MM.1S (cell line): ENCODE results near the gene SUSD4.

Experiments used
- DNase-seq: peaks from one replicate; pipeline ENCODE4 v3.0.0-alpha.2; 2015
- H2AFZ ChIP-seq: fragments of 300-600 bp; sonication (generic); 2 replicates; pipeline ENCODE4 v1.6.0; 2016; ENCODE audit warnings: antibody characterized with exemption, low read length
- H3F3A ChIP-seq: fragments of 300-600 bp; sonication (generic); 2 replicates; pipeline ENCODE4 v1.6.1; 2016; ENCODE audit warnings: mild to moderate bottlenecking, antibody characterized with exemption, low read length, moderate library complexity, mixed read lengths; ENCODE audit not compliant: insufficient read depth
- H3K27ac ChIP-seq: fragments of 300-600 bp; sonication (generic); 2 replicates; pipeline ENCODE4 v1.5.1; 2016; ENCODE audit warnings: mild to moderate bottlenecking, low read length
- H3K27me3 ChIP-seq: fragments of 300-600 bp; sonication (generic); replicated peaks from 2 replicates; pipeline ENCODE4 v1.6.0; 2016; ENCODE audit warnings: low read length; ENCODE audit not compliant: insufficient read depth
- H3K36me3 ChIP-seq: fragments of 300-600 bp; sonication (generic); replicated peaks from 2 replicates; pipeline ENCODE4 v1.6.1; 2016; ENCODE audit warnings: mild to moderate bottlenecking, low read length, mixed read lengths; ENCODE audit not compliant: insufficient read depth
- H3K4me1 ChIP-seq: fragments of 300-600 bp; sonication (generic); 2 replicates; pipeline ENCODE4 v1.6.1; 2016; ENCODE audit warnings: low read length, mixed read lengths
- H3K4me2 ChIP-seq: fragments of 300-600 bp; sonication (generic); 2 replicates; pipeline ENCODE4 v1.6.0; 2016; ENCODE audit warnings: low read depth, low read length
- H3K4me3 ChIP-seq: fragments of 300-600 bp; sonication (generic); 2 replicates; pipeline ENCODE4 v1.5.1; 2016; ENCODE audit warnings: low read length, mixed read lengths
- H3K79me2 ChIP-seq: fragments of 300-600 bp; sonication (generic); 2 replicates; pipeline ENCODE4 v1.6.1; 2016; ENCODE audit warnings: mixed run types, low read length, mixed read lengths
- H3K9ac ChIP-seq: fragments of 300-600 bp; sonication (generic); 2 replicates; pipeline ENCODE4 v1.6.1; 2016; ENCODE audit warnings: low read length, mixed read lengths
- H3K9me2 ChIP-seq: fragments of 300-600 bp; sonication (generic); replicated peaks from 2 replicates; pipeline ENCODE4 v1.6.1; 2016; ENCODE audit warnings: mild to moderate bottlenecking, low read length, mixed read lengths; ENCODE audit not compliant: insufficient read depth
- H3K9me3 ChIP-seq: fragments of 300-600 bp; sonication (generic); replicated peaks from 2 replicates; pipeline ENCODE4 v1.6.1; 2016; ENCODE audit warnings: mild to moderate bottlenecking, low read length, mixed read lengths; ENCODE audit not compliant: insufficient read depth
- H4K20me1 ChIP-seq: fragments of 300-600 bp; sonication (generic); 2 replicates; pipeline ENCODE4 v1.6.1; 2016; ENCODE audit warnings: mild to moderate bottlenecking, low read length, moderate library complexity, mixed read lengths; ENCODE audit not compliant: insufficient read depth
- EZH2 ChIP-seq: fragments of 300-600 bp; sonication (generic); optimal IDR thresholded peaks from 2 replicates; pipeline ENCODE3; 2017; ENCODE audit warnings: low read depth, mild to moderate bottlenecking, antibody characterized with exemption, low read length, mixed read lengths
- EZH2phosphoT487 ChIP-seq: fragments of 300-600 bp; sonication (generic); IDR thresholded peaks from 2 replicates; pipeline ENCODE4 v1.6.1; 2018; ENCODE audit warnings: antibody characterized with exemption, low read length
- TF ChIP-seq, protein P1 (sequence below): fragments of 300-600 bp; sonication (generic); IDR thresholded peaks from 2 replicates; pipeline ENCODE4 v1.5.1; 2016; ENCODE audit warnings: antibody characterized with exemption, low read length, mixed read lengths

The SUSD4 gene

GRCh38 chr1:223246476-223247112, 117.4 kb downstream of the SUSD4 start:
- H3K79me2 ChIP-seq = no peaks in the 10 kb centered on the region
- no peak overlapping the region for H3K9ac ChIP-seq
- no peak overlapping the region for H2AFZ ChIP-seq
- H3K9me3 ChIP-seq = no peaks in the 10 kb centered on the region
- peaks cover 12% of the 10 kb centered on the region; the same call in 1 of the 2 replicates for H3K27me3 ChIP-seq
- no peak for DNase-seq
- no peak overlapping the region for H3K4me3 ChIP-seq
- no peaks in the 10 kb centered on the region for H3K9me2 ChIP-seq
- peaks cover 19% of the 10 kb centered on the region for H3F3A ChIP-seq
- H4K20me1 ChIP-seq = no peaks in the 10 kb centered on the region
- no peak overlapping the region for H3K4me2 ChIP-seq
- peaks cover 25% of the 10 kb centered on the region for H3K4me1 ChIP-seq
- no peaks in the 10 kb centered on the region for H3K36me3 ChIP-seq
- no peak for TF ChIP-seq EZH2
- TF ChIP-seq EZH2phosphoT487 = no peak
- TF ChIP-seq, protein P1, sequence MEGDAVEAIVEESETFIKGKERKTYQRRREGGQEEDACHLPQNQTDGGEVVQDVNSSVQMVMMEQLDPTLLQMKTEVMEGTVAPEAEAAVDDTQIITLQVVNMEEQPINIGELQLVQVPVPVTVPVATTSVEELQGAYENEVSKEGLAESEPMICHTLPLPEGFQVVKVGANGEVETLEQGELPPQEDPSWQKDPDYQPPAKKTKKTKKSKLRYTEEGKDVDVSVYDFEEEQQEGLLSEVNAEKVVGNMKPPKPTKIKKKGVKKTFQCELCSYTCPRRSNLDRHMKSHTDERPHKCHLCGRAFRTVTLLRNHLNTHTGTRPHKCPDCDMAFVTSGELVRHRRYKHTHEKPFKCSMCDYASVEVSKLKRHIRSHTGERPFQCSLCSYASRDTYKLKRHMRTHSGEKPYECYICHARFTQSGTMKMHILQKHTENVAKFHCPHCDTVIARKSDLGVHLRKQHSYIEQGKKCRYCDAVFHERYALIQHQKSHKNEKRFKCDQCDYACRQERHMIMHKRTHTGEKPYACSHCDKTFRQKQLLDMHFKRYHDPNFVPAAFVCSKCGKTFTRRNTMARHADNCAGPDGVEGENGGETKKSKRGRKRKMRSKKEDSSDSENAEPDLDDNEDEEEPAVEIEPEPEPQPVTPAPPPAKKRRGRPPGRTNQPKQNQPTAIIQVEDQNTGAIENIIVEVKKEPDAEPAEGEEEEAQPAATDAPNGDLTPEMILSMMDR = no peak
- no peak overlapping the region for H3K27ac ChIP-seq

DNA sequence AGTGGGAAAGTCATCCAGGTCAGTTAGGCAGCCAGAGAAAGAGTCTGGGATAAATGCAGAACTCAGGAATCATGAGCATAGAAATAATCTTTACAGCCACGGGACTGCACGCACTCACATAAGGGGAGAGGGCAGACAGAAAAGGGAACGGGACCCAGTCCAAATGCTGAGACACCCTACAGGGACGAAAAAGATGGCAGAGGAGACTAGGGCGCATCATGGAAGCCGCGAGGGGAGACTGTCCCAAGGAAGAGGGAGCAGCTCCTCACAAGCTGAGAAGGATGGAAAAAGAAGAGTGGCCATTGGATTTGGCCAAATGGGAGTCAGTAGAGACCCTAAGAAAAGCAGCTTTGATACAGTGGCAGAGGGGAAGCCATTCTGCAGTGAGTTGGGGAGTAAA, 118.0 kb downstream of the SUSD4 start:
- TF ChIP-seq EZH2 (no peak), EZH2phosphoT487 (no peak)
- TF ChIP-seq, protein P1 = no peak
- Histone ChIP-seq H4K20me1 (no peaks in the 10 kb centered on the region), H3F3A (peaks cover 19% of the 10 kb centered on the region), H3K36me3 (no peaks in the 10 kb centered on the region), H3K9me2 (no peaks in the 10 kb centered on the region), H3K27ac (no peak overlapping the region), H3K79me2 (no peaks in the 10 kb centered on the region), H3K4me2 (no peak overlapping the region), H3K4me1 (peaks cover 25% of the 10 kb centered on the region), H3K27me3 (peaks cover 12% of the 10 kb centered on the region; the same call in 1 of the 2 replicates), H3K9me3 (no peaks in the 10 kb centered on the region), H3K4me3 (no peak overlapping the region), H2AFZ (no peak overlapping the region), H3K9ac (no peak overlapping the region)
- no peak for DNase-seq

- peaks cover 25% of the 10 kb centered on the region for H3K4me1 ChIP-seq
- no peak for DNase-seq
- no peaks in the 10 kb centered on the region for H4K20me1 ChIP-seq
- H3F3A ChIP-seq = peaks cover 19% of the 10 kb centered on the region
- H3K9me3 ChIP-seq = no peaks in the 10 kb centered on the region
- no peaks in the 10 kb centered on the region for H3K79me2 ChIP-seq
- no peak for TF ChIP-seq EZH2phosphoT487
- no peak for TF ChIP-seq EZH2
- TF ChIP-seq, protein P1 = no peak
- H3K9ac ChIP-seq = no peak overlapping the region
- no peak overlapping the region for H3K27ac ChIP-seq
- no peaks in the 10 kb centered on the region for H3K36me3 ChIP-seq
- no peak overlapping the region for H3K4me2 ChIP-seq
- no peak overlapping the region for H2AFZ ChIP-seq
- no peak overlapping the region for H3K4me3 ChIP-seq
- H3K9me2 ChIP-seq = no peaks in the 10 kb centered on the region
- H3K27me3 ChIP-seq = peaks cover 7% of the 10 kb centered on the region; the same call in 1 of the 2 replicates
These were observed 118.6 kb downstream of the SUSD4 start for GRCh38 chr1:223245411-223245810.
